Activated CD8-positive, alpha-beta memory T cell treated with anti-CD3 and anti-CD28 coated beads for 36 hours (primary cell): Measurements from ENCODE around the gene NAA80. TPM values are rescaled to one million over a fixed set of nuclear protein-coding genes. Genes with fewer than 3 reads are reported as not detected.

Experiments
- CTCF ChIA-PET: fragments of 350-600 bp; sonication (Branson Sonifier 250); formaldehyde crosslinking; loops from one replicate; lab custom pipeline; 2021; ENCODE audit warnings: antibody characterized with exemption; lab: Charles Lee
- POLR2A ChIA-PET: fragments of 350-600 bp; sonication (Branson Sonifier 250); formaldehyde crosslinking; loops from one replicate; lab custom pipeline; 2021; ENCODE audit warnings: antibody characterized with exemption; lab: Charles Lee
- total RNA-seq, 2 experiments: library from RNA; stranded (reverse); gene quantifications; one replicate each; pipeline ENCODE4 v1.2.3, GENCODE V29; 2021

Gene NAA80
- total RNA-seq, 2 experiments from 2014 or later: 17.3 to 17.5 TPM

- POLR2A ChIA-PET: no interaction called here
- CTCF ChIA-PET: interaction anchor here (0.6 kb wide), 1 partner anchor 23 kb away, joined by 4 read pairs; no protein-coding TSS in a partner anchor
These were observed 1.6 kb upstream of the NAA80 start for GRCh38 chr3:50300681-50301254.

GRCh38 chr3:50299929-50300680 lies 900 bp upstream of the NAA80 start:
- ChIA-PET CTCF (interaction anchor here (1.2 to 3.0 kb wide), 7 partner anchors 14 to 178 kb away, joined by 3 to 16 read pairs (median 5); no protein-coding TSS in a partner anchor), POLR2A (interaction anchor here (0.6 to 2.3 kb wide), 9 partner anchors 22 to 1200 kb away, joined by 3 to 17 read pairs (median 6); partner anchors contain the start of genes CYB561D2, DCAF1, HYAL2 and NPRL2)

GRCh38 chr3:50299638-50299928 lies 378 bp upstream of the NAA80 start:
- POLR2A ChIA-PET: interaction anchor here (0.6 to 2.3 kb wide), 10 partner anchors 11 to 1200 kb away, joined by 3 to 17 read pairs (median 6); partner anchors contain the start of genes CYB561D2, DCAF1, HYAL2 and NPRL2
- CTCF ChIA-PET: interaction anchor here (1.2 to 3.0 kb wide), 7 partner anchors 15 to 177 kb away, joined by 3 to 16 read pairs (median 5); no protein-coding TSS in a partner anchor

GRCh38 chr3:50297896-50298725 lies 1.1 kb downstream of the NAA80 start:
- ChIA-PET POLR2A (interaction anchor here (0.5 to 2.3 kb wide), 7 partner anchors 10 to 50 kb away, joined by 3 to 17 read pairs (median 4); no protein-coding TSS in a partner anchor), CTCF (interaction anchor here (0.6 to 3.0 kb wide), 8 partner anchors 9 to 176 kb away, joined by 3 to 16 read pairs (median 6); partner anchors contain the start of gene TUSC2)

GRCh38 chr3:50297384-50297775 lies 1.8 kb downstream of the NAA80 start:
- ChIA-PET CTCF (interaction anchor here (3.0 kb wide), 1 partner anchor 27 kb away, joined by 11 read pairs; no protein-coding TSS in a partner anchor), POLR2A (interaction anchor here (0.9 kb wide), 1 partner anchor 39 kb away, joined by 4 read pairs; no protein-coding TSS in a partner anchor)

- CTCF ChIA-PET: interaction anchor here (0.6 kb wide), 1 partner anchor 25 kb away, joined by 3 read pairs; no protein-coding TSS in a partner anchor
- POLR2A ChIA-PET: interaction anchor here (0.9 kb wide), 1 partner anchor 40 kb away, joined by 4 read pairs; no protein-coding TSS in a partner anchor
These were observed 2.4 kb downstream of the NAA80 start for GRCh38 chr3:50296721-50297383.

GRCh38 chr3:50295553-50296431 lies 3.4 kb downstream of the NAA80 start:
- POLR2A ChIA-PET: no interaction called here
- CTCF ChIA-PET: no interaction called here

GRCh38 chr3:50294492-50295403 lies 4.5 kb downstream of the NAA80 start:
- ChIA-PET CTCF (no interaction called here), POLR2A (no interaction called here)

GRCh38 chr3:50294089-50294488 lies 5.1 kb downstream of the NAA80 start:
- ChIA-PET POLR2A (no interaction called here), CTCF (no interaction called here)

GRCh38 chr3:50293079-50293801 lies 6.0 kb downstream of the NAA80 start:
- ChIA-PET CTCF (interaction anchor here (1.0 to 1.3 kb wide), 4 partner anchors 43 to 85 kb away, joined by 3 to 6 read pairs (median 3); partner anchors contain the start of gene GNAI2), POLR2A (interaction anchor here (0.5 to 1.3 kb wide), 4 partner anchors 12 to 47 kb away, joined by 3 to 9 read pairs (median 4); no protein-coding TSS in a partner anchor)

GRCh38 chr3:50292159-50293078 lies 6.8 kb downstream of the NAA80 start, which contains the start of gene IFRD2:
Gene IFRD2, minus strand, starts transcription at chr3:50292429. Its CDS starts 155 bp downstream, at chr3:50292274.
- CTCF ChIA-PET: interaction anchor here (0.6 to 2.3 kb wide), 10 partner anchors 17 to 112 kb away, joined by 3 to 11 read pairs (median 4); partner anchors contain the start of gene GNAI2
- POLR2A ChIA-PET: interaction anchor here (0.5 to 1.4 kb wide), 13 partner anchors 10 to 60 kb away, joined by 3 to 9 read pairs (median 4); partner anchors contain the start of genes CYB561D2, LSMEM2 and NPRL2

GRCh38 chr3:50290161-50290641 lies 9.0 kb downstream of the NAA80 start:
- POLR2A ChIA-PET: no interaction called here
- CTCF ChIA-PET: interaction anchor here (1.5 to 1.6 kb wide), 2 partner anchors 15 to 64 kb away, joined by 4 to 5 read pairs; no protein-coding TSS in a partner anchor

- POLR2A ChIA-PET: interaction anchor here (0.6 to 1.5 kb wide), 2 partner anchors 9 to 10 kb away, joined by 3 to 4 read pairs; partner anchors contain the start of genes HYAL3 and NAA80
- CTCF ChIA-PET: interaction anchor here (0.7 to 1.7 kb wide), 3 partner anchors 9 to 14 kb away, joined by 4 to 5 read pairs (median 5); no protein-coding TSS in a partner anchor
These were observed 10.1 kb downstream of the NAA80 start for GRCh38 chr3:50289130-50289529.
